Measurements from ENCODE around the gene SLC25A42.

- TF ChIP-seq POLR2AphosphoS5 (IDR thresholded peaks at IDR 0.05; ENCODE audit: low read depth, low read length) (no peak), POLR2A (IDR thresholded peaks at IDR 0.05; ENCODE audit: low read depth, low read length) (no peak)
Measured at GRCh38 chr19:19152668-19153384, 89.0 kb downstream of the SLC25A42 start.

All from GM12892 (cell line).